GM19099 (cell line): ENCODE data around the gene LACTB.

Experiments used
- POLR2A ChIP-seq: IDR thresholded peaks from 3 replicates; pipeline ENCODE4 v1.6.1; 2011; ENCODE audit warnings: low read depth; ENCODE audit not compliant: insufficient read length; ENCODE audit errors: extremely low read depth

LACTB gene

DNA sequence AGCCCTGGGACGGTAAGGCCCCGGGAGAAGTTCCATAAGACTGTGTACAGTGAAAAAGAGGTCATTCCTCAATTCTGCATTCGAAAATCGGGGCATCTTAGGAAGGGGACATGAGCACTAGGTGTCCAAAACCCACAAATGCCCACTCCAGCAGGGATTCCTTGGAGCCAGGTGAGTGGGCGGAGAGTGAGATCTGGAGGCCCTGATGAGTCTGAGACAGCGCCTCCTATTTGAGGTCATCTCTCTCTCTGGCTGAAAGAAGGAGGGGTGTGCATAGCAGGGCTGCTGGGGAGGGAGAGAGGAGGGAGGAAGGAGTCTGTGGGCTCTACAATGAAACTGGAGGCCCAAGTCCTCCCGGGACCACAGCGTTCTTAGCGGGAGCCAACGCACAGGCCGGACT, 38.1 kb upstream of the LACTB start:
- no peak for TF ChIP-seq POLR2A

DNA sequence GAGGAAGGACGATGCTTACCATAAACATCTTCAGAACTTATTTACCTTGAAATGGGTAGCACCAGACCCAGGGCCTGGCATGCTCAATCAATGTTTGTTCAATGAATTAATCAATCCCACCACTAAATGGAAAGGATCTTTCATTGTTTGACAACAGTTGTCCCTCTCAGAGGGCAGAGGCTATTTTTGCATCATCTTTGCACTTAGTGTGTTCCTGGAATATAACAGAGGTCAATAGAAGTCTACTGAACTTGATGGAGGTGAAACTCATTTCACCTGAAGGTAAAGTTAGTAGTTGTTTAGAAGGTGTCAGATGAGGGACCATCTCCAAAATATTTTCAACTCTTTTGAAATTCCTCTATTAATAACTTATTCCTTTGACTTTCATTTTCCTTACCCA, 36.9 kb upstream of the LACTB start:
- TF ChIP-seq POLR2A = no peak

DNA sequence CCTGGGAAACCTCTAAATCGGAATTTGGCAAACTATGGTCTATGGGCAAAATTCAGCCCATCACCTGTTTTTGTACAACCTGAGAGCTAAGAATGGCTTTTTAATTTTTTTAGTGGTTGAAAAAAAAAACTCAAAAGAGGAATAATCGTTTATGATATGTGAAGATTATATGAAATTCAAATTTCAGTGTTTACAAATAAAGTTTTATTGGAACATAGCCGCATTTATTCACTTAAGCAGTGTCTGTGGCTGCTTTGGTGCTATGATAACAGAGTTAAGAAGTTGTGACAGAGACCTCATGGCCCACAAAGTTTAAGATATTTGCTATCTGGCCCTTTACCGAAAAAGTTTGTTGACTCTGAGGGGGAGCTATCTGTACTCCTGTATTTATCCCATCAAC, 36.4 kb upstream of the LACTB start:
- no peak for TF ChIP-seq POLR2A

DNA sequence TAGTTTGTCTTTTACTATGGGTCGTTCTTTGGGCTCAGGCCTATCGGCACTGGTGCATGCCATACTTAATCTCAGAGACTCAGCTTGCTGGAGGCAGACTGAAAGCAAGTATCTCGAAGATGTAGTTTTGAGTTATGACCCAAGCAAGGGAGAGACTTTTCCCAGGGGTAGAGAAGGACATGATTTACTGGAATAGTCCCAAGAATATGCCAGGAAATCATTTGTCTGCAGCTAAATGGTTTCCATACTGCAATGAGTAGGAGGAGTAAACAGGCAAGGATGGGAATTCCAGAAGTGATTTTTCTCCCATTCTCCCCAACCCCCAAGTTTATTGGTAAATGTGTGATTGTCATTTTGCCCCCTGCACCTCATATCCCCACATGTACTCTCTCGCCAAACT, 35.4 kb upstream of the LACTB start:
- no peak for TF ChIP-seq POLR2A

DNA sequence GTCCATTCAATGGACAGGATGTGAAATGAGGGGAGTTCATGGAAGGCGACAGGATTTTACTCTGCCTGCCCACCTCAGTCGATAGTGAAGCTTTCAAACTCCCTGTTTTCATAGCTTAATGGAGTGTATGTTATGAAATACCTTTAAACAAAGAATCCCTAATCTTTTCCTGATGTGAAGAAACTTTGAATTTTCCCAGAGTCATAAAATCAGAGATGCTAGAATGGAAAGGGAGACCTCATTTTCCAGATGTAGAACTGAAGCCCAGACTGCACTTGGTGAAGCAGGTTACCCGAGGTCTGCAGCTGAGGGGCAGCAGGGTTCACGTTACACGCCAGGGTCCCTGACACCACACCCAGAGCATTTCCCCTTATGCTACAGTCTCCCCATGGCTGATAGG, 34.7 kb upstream of the LACTB start:
- no peak for TF ChIP-seq POLR2A

DNA sequence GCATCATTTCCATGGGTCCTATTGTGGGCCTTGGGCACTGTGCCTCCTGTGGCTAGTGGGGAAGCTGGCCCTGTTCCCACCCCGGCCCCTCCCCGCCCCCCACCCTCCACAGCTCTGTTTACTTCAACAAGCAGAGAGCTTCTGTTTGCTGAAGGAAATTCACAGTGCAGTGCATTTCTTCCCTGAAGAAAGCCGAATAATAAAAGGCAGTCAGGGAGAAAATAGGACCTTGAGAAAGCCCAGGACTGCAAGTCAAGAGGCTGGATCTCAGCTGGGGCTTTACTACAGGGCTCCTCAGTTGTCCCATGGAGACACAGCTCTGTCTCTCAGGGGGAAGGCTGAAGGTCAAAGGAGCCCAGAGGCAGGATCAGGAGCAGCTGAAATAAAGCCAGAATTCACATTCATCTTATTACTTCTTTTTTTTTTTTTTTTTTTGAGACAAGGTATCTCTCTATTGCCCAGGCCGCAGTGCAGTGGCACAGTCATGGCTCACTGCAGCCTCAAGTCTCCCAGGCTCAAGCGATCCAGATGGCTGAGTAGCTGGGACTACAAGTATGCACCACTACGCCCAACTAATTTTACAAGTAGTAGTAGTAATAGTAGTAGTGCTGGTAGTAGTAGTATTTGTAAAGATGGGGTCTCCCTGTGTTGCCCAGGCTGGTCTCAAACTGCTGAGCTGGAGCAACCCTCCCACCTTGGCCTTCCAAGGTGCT, 33.0 kb upstream of the LACTB start:
- TF ChIP-seq POLR2A = no peak

DNA sequence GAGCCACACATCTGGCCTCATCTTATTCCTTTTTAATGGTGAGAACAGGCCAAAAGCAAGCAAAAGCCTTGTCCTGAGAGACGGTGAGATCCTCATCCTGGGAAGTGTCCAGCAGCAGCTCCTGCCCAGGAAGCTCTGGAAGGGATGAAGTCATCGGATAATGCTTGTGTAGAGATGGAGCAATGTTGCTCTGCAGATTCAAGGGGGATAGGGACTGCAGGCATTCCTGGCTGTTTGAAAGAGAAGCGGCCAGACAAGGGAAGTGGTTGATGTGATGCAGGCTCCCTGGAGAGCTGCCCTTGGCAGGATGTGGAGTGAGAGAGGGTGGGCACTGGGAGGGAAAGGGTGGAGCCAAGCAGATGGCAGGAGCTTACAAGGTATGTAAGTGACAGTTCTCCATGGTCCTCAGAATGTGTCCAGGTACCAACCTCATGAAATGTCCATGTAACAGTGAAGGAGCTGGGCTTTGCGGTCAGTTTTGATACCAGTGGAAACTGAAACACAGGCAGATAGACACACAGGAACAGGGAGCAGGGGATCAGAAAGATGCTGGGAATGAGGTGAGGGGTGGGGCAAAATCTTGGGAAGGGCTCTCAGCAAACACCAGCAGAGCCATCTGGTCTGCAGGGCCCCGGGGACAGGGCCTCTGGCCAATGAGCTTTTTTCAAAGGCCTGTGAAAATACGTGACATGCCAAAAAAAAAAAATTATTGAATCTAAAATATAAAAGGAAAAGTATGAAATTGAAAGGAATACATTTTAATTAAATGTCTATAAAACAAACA, 32.2 kb upstream of the LACTB start:
- no peak for TF ChIP-seq POLR2A

DNA sequence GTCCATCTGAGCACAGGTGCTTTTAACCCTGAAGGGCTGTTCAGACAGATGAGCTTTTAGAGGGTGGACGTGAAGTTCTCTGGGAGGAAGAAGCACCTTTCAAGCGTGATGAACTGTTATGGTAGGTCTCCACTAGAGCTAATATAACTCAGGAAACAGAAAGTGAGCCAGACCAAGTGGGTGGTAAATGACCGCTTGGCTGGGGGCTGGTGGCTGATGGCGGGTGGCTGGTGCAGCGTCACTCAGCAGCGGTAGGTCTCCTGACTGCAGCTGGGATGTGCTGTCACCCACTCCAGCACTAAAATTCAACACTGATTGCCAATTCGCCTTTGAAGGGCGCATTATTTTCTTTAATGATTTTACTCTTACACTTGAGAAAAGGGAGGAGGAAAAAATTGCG, 31.2 kb upstream of the LACTB start:
- no peak for TF ChIP-seq POLR2A

DNA sequence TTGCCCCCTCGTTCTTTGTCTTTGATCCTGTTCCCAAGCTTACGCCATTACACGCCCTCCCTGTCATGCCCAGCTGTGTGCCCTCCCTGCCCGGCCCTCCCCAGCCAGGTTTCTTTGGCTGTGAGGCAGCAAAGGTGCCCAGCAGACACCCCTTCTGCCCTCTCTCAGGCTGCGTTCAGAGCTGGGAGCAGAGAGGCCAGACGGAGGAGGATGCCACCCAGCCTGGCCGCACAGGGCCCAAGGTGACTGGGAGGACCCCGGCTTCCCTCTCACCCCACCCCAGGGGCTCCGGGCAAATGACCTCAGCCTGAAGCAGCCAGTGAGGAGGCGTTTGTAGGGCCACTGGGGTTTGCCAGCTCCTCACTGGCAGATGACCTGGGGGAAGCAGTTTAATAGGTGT, 30.8 kb upstream of the LACTB start:
- no peak for TF ChIP-seq POLR2A

DNA sequence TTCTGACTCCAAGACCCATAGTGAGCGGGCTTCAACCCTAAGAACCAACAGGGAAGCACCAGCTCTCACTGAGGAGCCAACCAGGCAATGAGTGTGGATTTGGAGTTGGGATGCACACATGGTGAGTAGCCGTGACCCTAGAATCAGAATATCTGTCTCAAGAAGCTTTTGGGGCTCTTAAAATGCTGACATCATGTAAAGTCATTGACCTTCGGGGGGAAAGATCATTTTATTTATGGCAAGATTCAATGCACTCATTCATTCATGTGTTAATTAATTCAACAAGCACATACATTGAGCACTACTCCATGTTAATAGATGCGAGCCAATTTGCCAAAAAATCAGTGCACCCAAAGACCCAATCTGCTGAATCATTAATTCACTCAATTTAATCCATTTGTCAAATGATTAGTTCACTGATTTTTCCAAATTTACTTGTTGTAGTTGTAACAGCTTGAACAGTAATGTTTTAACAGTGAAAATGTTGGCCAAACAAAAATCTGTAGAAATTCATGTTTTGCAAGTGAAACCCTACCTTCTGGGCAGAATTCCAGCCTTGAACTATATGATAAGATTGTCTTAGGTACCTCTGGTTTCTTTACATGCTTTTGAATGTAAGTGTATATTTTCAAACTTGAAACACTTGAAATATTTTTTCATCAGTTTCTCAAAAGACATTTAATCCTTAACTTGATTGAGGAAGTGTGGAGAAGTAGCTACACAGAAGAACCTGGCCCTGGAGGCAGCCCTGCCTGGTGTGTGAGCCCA, 29.8 kb upstream of the LACTB start:
- TF ChIP-seq POLR2A = no peak

DNA sequence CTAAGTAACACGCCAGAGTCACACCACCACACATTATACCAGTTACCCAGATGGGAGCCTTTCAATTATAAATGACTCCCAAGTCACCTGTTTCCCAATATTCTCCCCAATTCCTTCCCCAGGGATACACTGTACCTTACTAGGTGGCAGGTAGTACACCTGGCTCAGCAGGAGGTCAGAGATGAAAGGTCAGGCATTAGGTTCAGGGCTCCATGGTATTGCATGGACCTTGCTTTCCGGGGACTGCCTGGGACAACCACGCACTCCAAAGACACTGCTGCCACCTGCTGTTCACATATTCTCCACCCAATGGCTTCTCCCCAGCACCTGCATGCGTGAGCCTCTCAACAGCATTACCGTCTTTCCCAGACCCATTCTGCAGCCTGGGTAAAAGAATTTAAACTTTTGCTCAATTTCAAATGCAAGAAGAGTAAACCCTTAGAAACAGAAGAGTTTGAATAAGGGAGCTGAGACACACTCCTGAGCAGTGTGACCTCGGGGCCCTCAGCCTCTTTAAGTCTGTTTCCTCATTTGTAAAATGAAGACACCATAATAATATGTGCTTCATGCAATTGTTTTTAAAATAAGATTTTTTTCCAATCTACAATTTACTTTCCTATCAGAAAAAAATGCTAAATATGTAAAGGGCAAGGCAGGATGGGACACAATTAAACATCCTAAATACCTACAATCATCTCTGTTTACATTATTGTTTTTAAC, 28.0 kb upstream of the LACTB start:
- no peak for TF ChIP-seq POLR2A

DNA sequence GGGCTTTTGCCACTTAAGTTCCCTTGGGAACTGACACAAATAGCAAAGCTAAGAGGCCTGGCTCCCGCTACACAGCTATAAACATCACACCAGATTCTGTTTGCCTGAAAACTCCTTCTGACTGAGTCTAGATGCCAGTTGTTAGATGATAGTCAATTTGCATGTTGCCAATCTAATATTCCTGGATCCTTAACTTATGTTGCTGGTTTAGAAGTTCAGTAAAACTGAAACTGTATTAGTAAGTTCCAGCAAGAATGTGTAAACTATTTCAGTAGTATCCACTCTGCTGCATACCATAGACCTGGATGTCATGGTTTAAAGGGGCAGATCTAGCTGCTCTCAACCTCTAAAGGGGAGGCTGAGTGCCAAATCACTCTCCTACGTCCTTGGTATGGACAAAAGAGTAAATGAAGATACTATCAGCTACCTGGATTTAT, 27.1 kb upstream of the LACTB start:
- no peak for TF ChIP-seq POLR2A

DNA sequence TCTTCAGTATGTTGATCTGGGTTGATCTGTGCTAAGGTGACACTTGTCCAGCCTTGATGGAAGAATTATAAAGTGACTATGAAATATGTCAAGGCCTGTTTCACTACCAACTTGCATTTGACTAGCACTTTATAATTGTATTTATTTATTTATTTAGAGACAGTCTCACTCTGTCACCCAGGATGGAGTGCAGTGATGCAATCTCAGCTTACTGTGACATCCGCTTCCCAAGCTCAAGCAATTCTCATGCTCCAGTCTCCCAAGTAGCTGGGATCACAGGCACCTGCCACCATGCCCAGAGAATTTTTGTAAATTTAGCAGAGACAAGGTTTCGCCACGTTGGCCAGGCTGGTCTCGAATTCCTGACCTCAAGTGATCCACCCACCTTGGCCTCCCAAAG, 25.5 kb upstream of the LACTB start:
- no peak for TF ChIP-seq POLR2A

DNA sequence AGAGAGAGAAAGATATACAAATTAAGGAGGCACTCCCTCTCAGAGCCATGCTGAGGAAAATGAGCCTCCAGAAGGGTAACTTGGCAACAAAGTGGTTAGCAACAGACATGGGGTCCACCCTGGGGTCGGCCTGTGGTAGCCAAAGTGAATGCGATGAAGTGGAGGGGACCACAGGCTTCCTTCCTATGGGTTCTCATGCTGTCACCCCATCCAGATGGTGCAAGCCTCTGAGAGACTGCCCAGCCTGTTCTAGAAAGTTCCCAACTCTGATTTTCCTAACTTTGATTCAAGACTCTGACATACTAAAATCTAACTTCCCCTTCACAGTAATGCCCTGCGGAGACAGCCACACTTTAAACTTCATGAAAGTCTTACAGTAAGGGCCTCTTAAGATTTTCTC, 18.2 kb upstream of the LACTB start:
- no peak for TF ChIP-seq POLR2A

DNA sequence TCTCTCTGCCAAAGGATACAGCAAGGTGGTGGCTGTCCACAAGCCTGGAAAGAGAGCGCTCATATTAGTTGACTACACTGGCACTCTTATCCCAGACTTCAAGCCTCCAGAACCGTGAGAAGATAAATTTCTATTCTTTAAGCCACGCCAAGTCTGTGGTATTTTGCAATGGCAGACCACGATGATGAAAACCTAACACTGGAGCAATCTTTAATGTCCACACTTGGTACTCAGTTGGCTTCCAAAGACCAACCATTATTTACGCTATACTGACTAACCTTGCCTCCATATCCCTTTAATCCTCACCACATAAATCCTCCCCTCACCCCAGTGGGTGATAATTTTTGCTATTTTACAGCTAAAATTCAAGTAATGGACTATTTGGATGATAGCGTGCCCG, 16.9 kb upstream of the LACTB start:
- no peak for TF ChIP-seq POLR2A

DNA sequence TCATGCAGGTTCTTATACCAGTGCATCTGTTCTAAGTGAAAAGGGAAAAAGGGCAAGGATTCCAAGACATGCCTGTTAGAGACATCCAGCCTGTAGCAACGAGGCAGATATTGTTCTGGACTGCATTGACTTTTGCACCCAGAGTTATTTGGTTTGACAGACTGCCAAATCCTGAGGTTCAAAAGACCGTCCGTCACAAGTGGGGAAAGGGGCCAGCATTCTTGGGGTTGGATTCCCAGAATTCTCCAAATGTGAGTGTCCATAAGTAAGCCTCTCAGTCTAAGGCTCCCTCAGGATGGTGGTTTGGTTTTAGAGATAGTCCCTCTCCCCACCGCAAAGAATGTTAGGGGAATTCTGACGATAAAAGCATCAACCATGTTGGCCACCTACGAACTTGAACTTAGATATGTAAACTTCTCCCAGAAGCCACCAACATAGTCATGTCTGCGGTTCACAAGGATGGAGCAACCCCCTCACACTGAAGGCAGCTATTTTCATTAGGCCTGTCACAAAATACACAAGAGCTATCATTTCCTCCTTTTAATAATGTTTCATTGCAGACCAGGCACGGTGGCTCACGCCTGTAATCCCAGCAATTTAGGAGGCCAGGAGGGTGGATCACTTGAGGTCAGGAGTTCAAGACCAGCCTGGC, 13.6 kb upstream of the LACTB start:
- TF ChIP-seq POLR2A = no peak
